ENCODE measurements around the gene LCA5. TPM values are rescaled to one million over a fixed set of nuclear protein-coding genes. Genes with fewer than 3 reads are reported as not detected.

LCA5 gene
- total and polyA plus RNA-seq, 2 donors (not counting 3 experiments of a cell fraction or from before 2014, with no cell fraction given) = 0.57 to 4.2 TPM

DNA sequence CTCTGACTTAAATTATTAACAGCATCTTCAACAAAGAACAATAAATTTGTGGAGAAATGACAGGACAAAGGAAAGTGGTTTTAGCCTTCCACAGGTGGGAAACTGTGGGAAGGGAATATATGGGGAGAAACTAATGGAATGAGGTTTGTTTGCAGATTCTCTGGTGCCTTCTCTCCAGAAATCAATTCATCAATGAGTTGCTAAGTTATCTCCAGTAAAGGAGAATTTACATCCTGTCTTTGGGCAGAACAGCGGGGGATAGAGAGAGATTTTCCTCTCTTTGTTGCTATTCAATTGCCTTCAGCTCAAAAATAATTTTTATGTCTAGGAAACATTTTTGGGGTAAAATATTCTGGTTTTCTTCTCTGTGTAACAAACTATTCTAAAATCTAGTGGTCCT lies 36.9 kb upstream of the LCA5 start:
- DNase-seq (ENCODE audit: low read depth, low spot score) = no peak
- CTCF ChIA-PET = interaction anchor here (1.3 to 2.4 kb wide), 4 partner anchors 12 to 294 kb away, joined by 3 to 10 read pairs (median 6); no protein-coding TSS in a partner anchor
- Histone ChIP-seq H4K20me1 (replicated peaks; ENCODE audit: control insufficient read depth, extremely low read depth, insufficient read depth, low read length) (no peaks in the 10 kb centered on the region), H3K9me1 (replicated peaks; ENCODE audit: control insufficient read depth, extremely low read depth, insufficient read depth, low read length) (no peaks in the 10 kb centered on the region), H3K9ac (replicated peaks; ENCODE audit: extremely low read depth, insufficient read depth, low read length) (no peak overlapping the region), H3K27me3 (ENCODE audit: control insufficient read depth in 2 of 2, insufficient read depth in 2 of 2, low read length in 2 of 2) (no peaks in the 10 kb centered on the region), H2AFZ (ENCODE audit: low read depth, low read length) (no peak overlapping the region), H3K79me2 (ENCODE audit: control insufficient read depth, insufficient read depth, low read length) (no peaks in the 10 kb centered on the region), H3K9me3 (replicated peaks; ENCODE audit: control insufficient read depth, insufficient read depth, low read length) (no peaks in the 10 kb centered on the region), H3K4me1 (ENCODE audit: control insufficient read depth, extremely low read depth, insufficient read depth, low read length) (peaks cover 25% of the 10 kb centered on the region), H3K27ac (ENCODE audit: insufficient read depth, low read depth, low read length) (no peak overlapping the region), H3K4me2 (ENCODE audit: insufficient read depth, low read length) (no peak overlapping the region), H3K4me3 (replicated peaks in 1 of 3; ENCODE audit: insufficient read depth in 1 of 3, low read depth in 1 of 3, low read length in 3 of 3) (no peak overlapping the region), H3K36me3 (ENCODE audit: control insufficient read depth in 2 of 2, extremely low read depth in 1 of 2, insufficient read depth in 2 of 2, low read length in 2 of 2) (no peaks in the 10 kb centered on the region)
- POLR2A ChIA-PET = no interaction called here
- TF ChIP-seq EZH2 (IDR thresholded peaks at IDR 0.05; ENCODE audit: borderline replicate concordance, low read depth, low read length, severe bottlenecking) (no peak), POLR2A (IDR thresholded peaks at IDR 0.05; ENCODE audit: low read depth, low read length) (no peak), MYC (IDR thresholded peaks at IDR 0.05; ENCODE audit: low read depth, low read length) (no peak), CTCF (IDR thresholded peaks at IDR 0.05; ENCODE audit: extremely low read depth in 1 of 2, insufficient read depth in 1 of 2, low read depth in 1 of 2, low read length in 2 of 2) (no peak), JUN (IDR thresholded peaks at IDR 0.05; ENCODE audit: borderline replicate concordance, insufficient read depth, insufficient read length, low read depth) (no peak), FOS (IDR thresholded peaks at IDR 0.05; ENCODE audit: borderline replicate concordance, insufficient read depth, low read length) (no peak), MAX (IDR thresholded peaks at IDR 0.05; ENCODE audit: insufficient read depth, insufficient read length) (no peak)
- dilution Hi-C loops (cut with MboI; ENCODE audit: extremely low pct_ligation_motif_present, low sequenced_read_pairs) (no loop called here), intact Hi-C loops (cut with micrococcal nuclease) (loop anchor here (5.0 kb wide), 1 partner anchor 183 kb away; no protein-coding TSS in a partner anchor)
- no peak for FAIRE-seq
- no TSS peak for BruUV-seq (replicated peaks)

All from endothelial cell of umbilical vein (primary cell).